Stimulated activated CD8-positive, alpha-beta memory T cell treated with anti-CD3 and anti-CD28 coated beads, Interleukin-15, amount 100 ng/mL, for 48 hours (primary cell): ENCODE results near the gene PTPRCAP.
"Not testable (repeated sequence)": the region's sequence is repeated elsewhere in the genome, so short reads cannot be mapped to it uniquely, and the experiment has no call there.

Experiments
- DNase-seq, 2 donors: peaks; one replicate each; pipeline ENCODE4 v3.0.0-alpha.2; 2020; ENCODE audit warnings: low read depth in 2 of 2

Gene PTPRCAP

GRCh38 chr11:67427364-67427859, 10.1 kb downstream of the PTPRCAP start:
- DNase-seq, result not testable (repeated sequence)

GRCh38 chr11:67423891-67424613, 13.4 kb downstream of the PTPRCAP start:
- no peak for DNase-seq

GRCh38 chr11:67423466-67423865, 14.0 kb downstream of the PTPRCAP start:
- no peak for DNase-seq

DNA sequence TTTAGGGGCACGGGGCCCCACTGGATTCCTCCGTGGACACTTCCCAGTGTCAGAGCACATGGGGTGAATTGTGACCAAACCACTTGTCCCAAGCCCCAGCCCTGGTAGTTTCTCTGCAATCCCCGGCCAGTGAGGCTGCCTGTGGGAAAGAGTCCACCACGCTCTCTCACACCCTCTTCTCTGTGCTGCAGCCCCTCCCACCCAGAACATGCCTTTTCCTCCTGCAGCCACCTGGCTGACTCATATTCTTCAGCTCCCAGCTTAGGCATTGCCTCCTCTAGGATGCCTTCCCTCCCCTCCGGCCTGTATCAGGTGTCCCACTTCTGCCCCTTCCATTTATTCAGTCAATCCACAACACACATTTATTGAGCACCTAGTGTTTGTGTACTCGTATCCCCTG, 14.6 kb downstream of the PTPRCAP start:
- no peak for DNase-seq

- no peak for DNase-seq
Measured at GRCh38 chr11:67421430-67422031, 16.0 kb downstream of the PTPRCAP start.

DNA sequence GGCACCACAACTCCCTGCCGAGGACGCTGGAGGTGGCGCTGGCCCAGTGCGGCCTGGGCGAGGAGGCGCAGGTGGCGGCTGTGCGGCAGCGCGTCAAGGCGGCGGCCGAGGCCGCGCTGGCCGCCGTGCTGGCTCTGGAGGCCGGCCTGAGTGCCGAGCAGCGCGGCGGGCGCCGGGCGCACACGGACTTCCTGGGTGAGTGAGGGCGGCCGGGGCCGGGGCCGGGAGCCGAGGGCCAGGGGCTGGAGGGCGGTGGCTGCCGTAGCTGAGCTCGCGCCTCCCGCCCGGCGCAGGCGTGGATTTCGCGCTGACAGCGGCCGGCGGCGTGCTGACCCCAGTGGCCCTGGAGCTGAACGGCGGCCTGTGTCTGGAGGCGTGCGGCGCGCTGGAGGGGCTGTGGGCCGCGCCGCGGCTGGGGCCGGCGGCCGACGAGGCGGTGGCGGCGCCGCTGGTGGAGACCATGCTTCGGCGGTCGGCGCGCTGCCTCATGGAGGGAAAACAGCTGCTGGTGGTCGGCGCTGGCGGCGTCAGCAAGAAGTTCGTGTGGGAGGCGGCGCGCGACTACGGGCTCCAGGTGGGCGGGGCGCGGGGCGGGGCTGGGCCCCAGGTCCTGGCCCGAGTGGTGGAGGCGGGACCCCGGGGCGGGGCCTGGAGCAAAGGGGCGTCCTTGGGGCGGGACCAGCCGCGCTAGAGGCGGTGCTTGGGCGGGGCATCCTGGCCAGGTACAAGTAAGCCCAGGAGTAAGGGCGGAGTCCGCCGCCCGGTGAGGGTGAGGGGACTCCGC, 16.6 kb downstream of the PTPRCAP start:
- peak; percentile 97 to 99 for DNase-seq

DNA sequence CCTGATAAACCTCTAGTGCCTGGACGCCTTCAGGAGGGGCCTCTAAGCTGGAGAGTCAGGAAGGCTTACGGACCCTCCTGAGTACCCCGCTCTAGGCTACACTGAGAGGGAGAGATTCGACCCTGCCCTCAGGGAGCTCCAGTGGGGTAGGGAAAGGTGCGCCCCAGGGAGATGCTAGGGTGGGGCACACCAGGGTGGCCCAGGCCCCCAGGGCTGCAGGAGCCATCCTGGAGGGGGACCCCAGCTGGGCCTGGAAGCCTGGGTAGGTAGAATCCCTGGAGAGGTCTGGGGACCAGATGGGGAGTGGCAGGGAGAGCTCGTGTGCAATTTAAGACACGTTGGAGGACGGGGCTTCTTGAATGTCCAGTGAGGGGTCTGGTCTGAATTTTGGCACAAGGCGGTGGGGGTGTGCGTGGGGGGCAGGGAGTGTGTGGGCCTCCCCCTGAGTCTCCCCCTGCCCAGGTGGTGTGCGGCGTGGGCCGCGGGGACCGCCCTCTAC, 17.3 kb downstream of the PTPRCAP start:
- DNase-seq, result no peak

- DNase-seq, result no peak
Measured at GRCh38 chr11:67419325-67420049, 18.0 kb downstream of the PTPRCAP start.

GRCh38 chr11:67418476-67419281, 18.8 kb downstream of the PTPRCAP start:
- DNase-seq, result no peak

GRCh38 chr11:67417425-67417824, 20.1 kb downstream of the PTPRCAP start:
- DNase-seq, result no peak

DNA sequence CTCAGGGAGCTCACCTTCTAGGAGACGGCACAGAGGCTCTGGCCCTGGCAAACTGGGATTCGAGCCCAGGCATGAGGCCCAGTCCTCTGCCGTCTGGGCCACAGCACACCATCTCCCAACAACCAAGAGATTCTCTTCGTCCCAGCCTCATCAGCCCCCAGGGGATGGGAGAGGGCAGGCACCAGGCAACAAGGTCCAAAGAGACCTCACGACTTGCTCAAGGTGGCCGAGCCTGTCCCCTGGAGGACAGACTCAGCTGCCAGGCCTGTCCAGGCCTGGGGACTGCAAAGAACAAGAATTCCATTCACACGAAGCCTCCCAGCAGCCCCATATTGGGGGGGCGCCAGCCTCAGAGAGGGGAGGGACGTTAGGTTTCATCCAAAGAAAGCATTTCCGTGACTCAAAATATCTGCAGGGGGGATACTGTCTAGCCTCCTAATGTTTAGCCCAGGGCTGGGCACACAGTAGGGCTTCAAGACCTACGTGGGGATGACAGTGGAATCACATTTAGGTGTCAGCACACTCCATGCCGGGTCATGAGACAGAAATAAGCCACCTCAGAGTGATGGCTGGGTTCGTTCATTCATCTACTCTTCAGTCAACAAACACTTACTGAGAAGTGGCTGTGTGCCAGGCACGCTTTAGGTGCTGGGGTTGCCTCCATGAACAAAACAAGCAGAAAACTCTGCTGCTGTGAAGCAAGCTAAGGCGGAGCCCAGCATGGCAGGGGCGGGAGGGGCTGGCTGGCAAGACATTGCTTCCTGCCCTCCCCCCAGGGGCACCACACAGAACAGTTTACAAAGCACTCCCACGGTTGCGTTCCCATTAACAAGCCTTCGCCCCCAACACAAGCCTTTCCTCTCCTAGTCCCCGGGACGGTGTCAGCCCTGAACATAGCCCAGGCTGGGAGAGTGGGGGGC, 20.8 kb downstream of the PTPRCAP start:
- DNase-seq, result no peak

DNA sequence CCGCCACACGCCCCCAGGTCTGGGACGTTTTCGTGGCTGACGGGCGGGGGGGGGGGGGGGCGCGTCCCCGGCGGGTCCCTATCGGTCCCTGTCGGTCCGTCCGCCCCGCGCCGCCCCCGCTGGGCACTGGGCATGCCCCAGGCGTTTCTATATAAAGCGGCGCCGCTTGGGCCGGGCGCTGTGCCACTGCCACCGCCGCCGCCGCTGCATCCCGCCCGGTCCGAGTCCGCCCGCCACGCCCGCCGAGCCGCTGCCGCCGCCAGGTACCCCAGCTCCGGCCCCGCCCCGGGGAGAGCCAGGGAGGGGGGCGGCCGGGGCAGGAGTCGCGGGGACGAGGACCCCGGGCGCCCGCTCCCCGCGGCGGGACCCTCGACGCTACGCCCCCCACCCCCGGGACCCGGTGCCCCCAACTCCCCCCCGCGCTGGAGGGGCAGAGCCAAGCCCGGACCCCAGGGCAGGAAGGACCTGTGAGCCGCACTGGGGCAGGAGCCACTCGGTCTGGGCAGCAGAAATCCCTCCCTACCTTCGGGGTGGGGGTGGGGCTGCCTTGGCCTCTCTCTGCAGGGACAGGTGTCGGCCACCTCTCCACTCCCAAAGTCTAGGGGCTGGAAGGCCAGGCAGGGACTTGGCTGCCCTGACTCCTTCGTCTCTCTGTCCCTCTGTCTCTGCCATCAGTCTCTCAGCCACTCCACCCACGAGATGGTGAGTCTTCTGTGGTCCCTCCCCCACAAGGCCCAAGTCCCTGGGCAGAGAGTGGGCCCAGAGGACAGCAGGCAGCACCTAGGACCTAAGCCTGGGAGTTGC, 21.8 kb downstream of the PTPRCAP start, which contains the start of gene CARNS1:
Gene CARNS1 (plus strand): TSS at position 178 of the 804 bp plus-strand sequence. CDS start 522 bp downstream, at position 700.
- DNase-seq, result no peak

GRCh38 chr11:67413266-67413849, 24.1 kb downstream of the PTPRCAP start:
- no peak for DNase-seq

DNA sequence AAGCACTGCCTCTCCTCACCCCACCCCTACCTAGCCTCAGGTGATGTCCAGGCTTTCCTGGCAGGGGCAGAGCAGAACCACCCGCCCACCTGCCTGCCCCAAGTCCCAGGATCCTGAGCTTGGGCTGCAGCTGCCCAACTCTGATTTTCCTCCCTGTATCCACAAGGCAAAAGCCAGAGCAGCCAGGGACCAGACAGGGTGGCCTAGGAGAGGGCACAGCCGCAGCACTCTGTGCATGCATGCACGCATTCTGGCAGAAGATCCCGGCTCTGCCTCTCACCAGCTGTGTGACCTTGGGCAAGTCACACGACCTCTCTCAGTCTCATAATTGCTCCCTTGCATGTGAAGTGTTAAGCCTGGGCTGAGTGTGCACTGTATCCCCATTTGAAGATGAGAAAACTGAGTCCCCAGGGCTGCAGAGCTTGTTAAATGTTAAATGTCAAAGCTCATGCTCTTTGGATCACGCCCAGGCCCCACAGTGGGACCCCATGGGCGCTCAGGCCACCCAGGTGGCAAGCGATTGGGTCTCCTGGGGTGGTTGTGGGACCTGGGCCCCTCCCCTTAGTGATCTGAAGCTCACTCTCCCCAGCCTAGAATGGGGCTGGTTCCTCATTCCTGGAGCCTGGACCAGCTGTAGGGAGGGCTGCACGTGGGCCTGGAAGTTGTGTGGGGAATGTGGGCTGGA, 24.8 kb downstream of the PTPRCAP start:
- no peak for DNase-seq

- no peak for DNase-seq
Measured at GRCh38 chr11:67411785-67412152, 25.7 kb downstream of the PTPRCAP start.

DNA sequence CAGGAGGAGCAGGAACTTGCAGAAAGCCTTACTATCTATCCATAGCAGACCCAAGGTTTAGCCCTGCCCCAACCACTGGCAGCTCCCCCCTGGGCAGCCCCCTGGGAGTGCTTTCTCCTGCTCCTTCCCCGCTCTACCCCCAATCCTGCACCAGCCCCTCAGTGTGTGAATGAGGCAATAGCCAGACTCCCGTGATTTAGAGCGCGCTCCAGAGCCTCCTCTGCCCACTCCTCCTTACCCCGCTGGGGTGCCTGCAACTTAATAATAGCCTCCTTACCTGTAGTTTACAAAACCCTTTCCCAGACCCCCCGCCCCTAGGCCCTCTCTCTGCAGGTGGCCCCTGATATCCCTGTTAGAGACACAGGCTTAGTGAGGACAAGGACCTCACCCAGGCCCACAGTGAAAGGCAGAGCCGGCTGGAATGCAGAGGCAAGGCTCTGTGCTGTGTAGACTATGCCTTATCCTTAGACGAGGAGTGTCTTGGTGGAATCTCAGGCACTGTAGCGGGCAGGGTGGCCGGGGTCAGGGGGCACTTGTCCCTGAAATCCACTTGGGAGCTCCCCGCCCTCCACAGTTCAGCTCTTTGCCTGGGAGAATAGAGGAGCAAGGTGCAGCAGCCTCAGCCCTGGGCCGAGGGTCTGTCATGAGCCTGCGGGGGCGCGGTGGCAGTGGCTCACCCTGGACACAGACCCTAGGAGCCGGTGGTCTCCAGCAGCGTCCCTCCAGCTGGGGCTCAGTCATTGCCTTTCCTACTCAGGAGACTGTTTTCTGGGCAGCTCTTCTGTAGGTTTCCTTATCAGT, 26.3 kb downstream of the PTPRCAP start:
- no peak for DNase-seq

DNA sequence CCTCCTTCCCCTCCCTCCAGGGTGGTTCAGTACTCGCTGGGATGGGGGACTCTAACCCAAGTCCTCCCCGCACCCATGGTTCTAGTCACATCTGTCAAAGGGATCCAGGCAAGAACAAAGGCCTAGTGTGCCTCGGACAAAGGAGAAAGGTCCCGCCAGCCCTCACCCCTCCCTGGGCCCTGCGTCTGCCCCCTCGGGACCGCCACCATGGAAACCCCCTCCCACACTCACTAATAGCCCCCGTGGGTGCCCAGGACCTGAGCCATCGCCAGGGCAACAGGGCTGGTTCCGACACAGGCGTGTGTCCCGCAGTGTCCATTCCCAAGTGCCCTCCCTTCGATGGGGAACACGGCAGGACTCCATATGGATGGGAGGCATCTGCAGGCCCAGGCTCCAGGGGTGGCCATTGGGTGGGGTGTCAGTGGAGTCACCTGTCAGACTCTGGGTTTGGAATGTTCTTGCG, 27.1 kb downstream of the PTPRCAP start:
- DNase-seq, result no peak
